MM.1S (cell line): ENCODE measurements around the gene UGGT1.

ENCODE experiments used
- DNase-seq: peaks from one replicate; pipeline ENCODE4 v3.0.0-alpha.2; 2015
- H2AFZ ChIP-seq: fragments of 300-600 bp; sonication (generic); 2 replicates; pipeline ENCODE4 v1.6.0; 2016; ENCODE audit warnings: antibody characterized with exemption, low read length
- H3F3A ChIP-seq: fragments of 300-600 bp; sonication (generic); 2 replicates; pipeline ENCODE4 v1.6.1; 2016; ENCODE audit warnings: mild to moderate bottlenecking, antibody characterized with exemption, low read length, moderate library complexity, mixed read lengths; ENCODE audit not compliant: insufficient read depth
- H3K27ac ChIP-seq: fragments of 300-600 bp; sonication (generic); 2 replicates; pipeline ENCODE4 v1.5.1; 2016; ENCODE audit warnings: mild to moderate bottlenecking, low read length
- H3K27me3 ChIP-seq: fragments of 300-600 bp; sonication (generic); replicated peaks from 2 replicates; pipeline ENCODE4 v1.6.0; 2016; ENCODE audit warnings: low read length; ENCODE audit not compliant: insufficient read depth
- H3K36me3 ChIP-seq: fragments of 300-600 bp; sonication (generic); replicated peaks from 2 replicates; pipeline ENCODE4 v1.6.1; 2016; ENCODE audit warnings: mild to moderate bottlenecking, low read length, mixed read lengths; ENCODE audit not compliant: insufficient read depth
- H3K4me1 ChIP-seq: fragments of 300-600 bp; sonication (generic); 2 replicates; pipeline ENCODE4 v1.6.1; 2016; ENCODE audit warnings: low read length, mixed read lengths
- H3K4me2 ChIP-seq: fragments of 300-600 bp; sonication (generic); 2 replicates; pipeline ENCODE4 v1.6.0; 2016; ENCODE audit warnings: low read depth, low read length
- H3K4me3 ChIP-seq: fragments of 300-600 bp; sonication (generic); 2 replicates; pipeline ENCODE4 v1.5.1; 2016; ENCODE audit warnings: low read length, mixed read lengths
- H3K79me2 ChIP-seq: fragments of 300-600 bp; sonication (generic); 2 replicates; pipeline ENCODE4 v1.6.1; 2016; ENCODE audit warnings: mixed run types, low read length, mixed read lengths
- H3K9ac ChIP-seq: fragments of 300-600 bp; sonication (generic); 2 replicates; pipeline ENCODE4 v1.6.1; 2016; ENCODE audit warnings: low read length, mixed read lengths
- H3K9me2 ChIP-seq: fragments of 300-600 bp; sonication (generic); replicated peaks from 2 replicates; pipeline ENCODE4 v1.6.1; 2016; ENCODE audit warnings: mild to moderate bottlenecking, low read length, mixed read lengths; ENCODE audit not compliant: insufficient read depth
- H3K9me3 ChIP-seq: fragments of 300-600 bp; sonication (generic); replicated peaks from 2 replicates; pipeline ENCODE4 v1.6.1; 2016; ENCODE audit warnings: mild to moderate bottlenecking, low read length, mixed read lengths; ENCODE audit not compliant: insufficient read depth
- H4K20me1 ChIP-seq: fragments of 300-600 bp; sonication (generic); 2 replicates; pipeline ENCODE4 v1.6.1; 2016; ENCODE audit warnings: mild to moderate bottlenecking, low read length, moderate library complexity, mixed read lengths; ENCODE audit not compliant: insufficient read depth
- CTCF ChIP-seq: fragments of 300-600 bp; sonication (generic); IDR thresholded peaks from 2 replicates; pipeline ENCODE4 v1.5.1; 2016; ENCODE audit warnings: antibody characterized with exemption, low read length, mixed read lengths
- EZH2 ChIP-seq: fragments of 300-600 bp; sonication (generic); optimal IDR thresholded peaks from 2 replicates; pipeline ENCODE3; 2017; ENCODE audit warnings: low read depth, mild to moderate bottlenecking, antibody characterized with exemption, low read length, mixed read lengths
- EZH2phosphoT487 ChIP-seq: fragments of 300-600 bp; sonication (generic); IDR thresholded peaks from 2 replicates; pipeline ENCODE4 v1.6.1; 2018; ENCODE audit warnings: antibody characterized with exemption, low read length

Gene UGGT1

GRCh38 chr2:128237081-128237534, 146.1 kb downstream of the UGGT1 start:
- Histone ChIP-seq H3K9ac (no peak overlapping the region), H3K79me2 (no peaks in the 10 kb centered on the region), H2AFZ (no peak overlapping the region), H3K9me3 (no peaks in the 10 kb centered on the region), H3K36me3 (no peaks in the 10 kb centered on the region), H4K20me1 (no peaks in the 10 kb centered on the region), H3K4me2 (no peak overlapping the region), H3K4me1 (no peaks in the 10 kb centered on the region), H3F3A (no peaks in the 10 kb centered on the region), H3K27ac (no peak overlapping the region), H3K4me3 (no peak overlapping the region), H3K9me2 (no peaks in the 10 kb centered on the region), H3K27me3 (no peaks in the 10 kb centered on the region)
- no peak for TF ChIP-seq EZH2phosphoT487
- TF ChIP-seq CTCF: no peak
- TF ChIP-seq EZH2: no peak
- DNase-seq: no peak

GRCh38 chr2:128237911-128238697, 147.1 kb downstream of the UGGT1 start:
- no peak overlapping the region for H3K27ac ChIP-seq
- no peak overlapping the region for H3K4me3 ChIP-seq
- no peaks in the 10 kb centered on the region for H3K79me2 ChIP-seq
- no peaks in the 10 kb centered on the region for H3K9me3 ChIP-seq
- no peak overlapping the region for H3K9ac ChIP-seq
- TF ChIP-seq EZH2: no peak
- no peak for TF ChIP-seq EZH2phosphoT487
- DNase-seq: no peak
- H4K20me1 ChIP-seq: no peaks in the 10 kb centered on the region
- H3K9me2 ChIP-seq: no peaks in the 10 kb centered on the region
- no peaks in the 10 kb centered on the region for H3K36me3 ChIP-seq
- no peaks in the 10 kb centered on the region for H3K27me3 ChIP-seq
- no peak overlapping the region for H3K4me2 ChIP-seq
- no peaks in the 10 kb centered on the region for H3F3A ChIP-seq
- no peak overlapping the region for H2AFZ ChIP-seq
- H3K4me1 ChIP-seq: no peaks in the 10 kb centered on the region

GRCh38 chr2:128241896-128242295, 150.9 kb downstream of the UGGT1 start:
- Histone ChIP-seq H3F3A (no peaks in the 10 kb centered on the region), H3K4me1 (no peaks in the 10 kb centered on the region)

More at GRCh38 chr2:128241896-128242295, 150.9 kb downstream of the UGGT1 start:
- no peak overlapping the region for H3K4me3 ChIP-seq
- no peaks in the 10 kb centered on the region for H3K36me3 ChIP-seq
- no peaks in the 10 kb centered on the region for H3K79me2 ChIP-seq
- no peaks in the 10 kb centered on the region for H4K20me1 ChIP-seq
- no peaks in the 10 kb centered on the region for H3K9me3 ChIP-seq
- no peak for DNase-seq
- H3K9ac ChIP-seq: no peak overlapping the region
- no peak overlapping the region for H2AFZ ChIP-seq
- no peaks in the 10 kb centered on the region for H3K27me3 ChIP-seq
- no peak overlapping the region for H3K27ac ChIP-seq
- no peaks in the 10 kb centered on the region for H3K9me2 ChIP-seq
- TF ChIP-seq EZH2: no peak
- no peak overlapping the region for H3K4me2 ChIP-seq
